ENCODE measurements around the gene CNGB1.
"Not testable (repeated sequence)": the region's sequence is repeated elsewhere in the genome, so short reads cannot be mapped to it uniquely, and the experiment has no call there.

Gene CNGB1

GRCh38 chr16:57855188-57855587 lies 115.7 kb downstream of the CNGB1 start:
- DNase-seq (ENCODE audit: low spot score): no peak

- no peak for DNase-seq (ENCODE audit: low spot score)
Measured at GRCh38 chr16:57852189-57852588, 118.7 kb downstream of the CNGB1 start.

GRCh38 chr16:57848181-57848580 lies 122.7 kb downstream of the CNGB1 start:
- no peak for DNase-seq (ENCODE audit: low spot score)

- DNase-seq (ENCODE audit: low spot score): not testable (repeated sequence)
Measured at GRCh38 chr16:57846931-57847330, 124.0 kb downstream of the CNGB1 start.

GRCh38 chr16:57846078-57846697 lies 124.7 kb downstream of the CNGB1 start:
- no peak for DNase-seq (ENCODE audit: low spot score)

- DNase-seq (ENCODE audit: low spot score): no peak
Measured at GRCh38 chr16:57845115-57845514, 125.8 kb downstream of the CNGB1 start.

GRCh38 chr16:57844416-57845030 lies 126.4 kb downstream of the CNGB1 start:
- DNase-seq (ENCODE audit: low spot score): no peak

- no peak for DNase-seq (ENCODE audit: low spot score)
Measured at GRCh38 chr16:57843400-57843799, 127.5 kb downstream of the CNGB1 start.

GRCh38 chr16:57842601-57843000 lies 128.3 kb downstream of the CNGB1 start:
- no peak for DNase-seq (ENCODE audit: low spot score)

- DNase-seq (ENCODE audit: low spot score): no peak
Measured at GRCh38 chr16:57840833-57841232, 130.1 kb downstream of the CNGB1 start.

GRCh38 chr16:57838161-57838560 lies 132.8 kb downstream of the CNGB1 start:
- DNase-seq (ENCODE audit: low spot score): no peak

GRCh38 chr16:57837305-57838125 lies 133.4 kb downstream of the CNGB1 start:
- DNase-seq (ENCODE audit: low spot score): no peak

GRCh38 chr16:57835439-57835838 lies 135.5 kb downstream of the CNGB1 start:
- DNase-seq (ENCODE audit: low spot score): not testable (repeated sequence)

GRCh38 chr16:57834936-57835335 lies 136.0 kb downstream of the CNGB1 start:
- no peak for DNase-seq (ENCODE audit: low spot score)
